GM23248 (cell line): ENCODE results near the gene PEAR1.

Source experiments
- EZH2 ChIP-seq: fragments of 200-600 bp; sonication (generic); IDR thresholded peaks from 2 replicates; pipeline ENCODE4 v1.6.1; 2018; ENCODE audit warnings: antibody characterized with exemption, mild to moderate bottlenecking; ENCODE audit not compliant: insufficient read depth, poor library complexity, severe bottlenecking
- EZH2phosphoT487 ChIP-seq: fragments of 200-600 bp; sonication (generic); IDR thresholded peaks from 2 replicates; pipeline ENCODE4 v1.6.1; 2018; ENCODE audit warnings: antibody characterized with exemption, moderate library complexity, mild to moderate bottlenecking, low read depth; ENCODE audit not compliant: insufficient read depth

GRCh38 chr1:156898161-156898566, 4.6 kb downstream of the PEAR1 start:
- TF ChIP-seq EZH2 (no peak), EZH2phosphoT487 (no peak)
